GM23338 (cell line): ENCODE results near the gene PLCL1. TPM values are rescaled to one million over a fixed set of nuclear protein-coding genes. Genes with fewer than 3 reads are reported as not detected.

ENCODE experiments used
- ATAC-seq: fragments of 200-7000 bp; cut with Tn5 transposase; 3 replicates; pipeline ENCODE4 v1.9.1; 2020
- DNase-seq: peaks from one replicate; pipeline ENCODE4 v3.0.0-alpha.2; 2015; ENCODE audit warnings: low spot score
- H2AFZ ChIP-seq: fragments of 200-600 bp; sonication (generic); 2 replicates; pipeline ENCODE4 v1.8.0; 2016; ENCODE audit warnings: antibody characterized with exemption, mild to moderate bottlenecking, moderate library complexity
- H3F3A ChIP-seq: fragments of 200-600 bp; sonication (generic); replicated peaks from 2 replicates; pipeline ENCODE4 v1.8.0; 2017; ENCODE audit warnings: antibody characterized with exemption, mixed run types, low read depth
- H3K27ac ChIP-seq: fragments of 200-600 bp; sonication (generic); 2 replicates; pipeline ENCODE4 v1.6.1; 2016; ENCODE audit warnings: low read depth
- H3K27me3 ChIP-seq: fragments of 200-600 bp; sonication (generic); 2 replicates; pipeline ENCODE4 v1.8.0; 2016; ENCODE audit warnings: mild to moderate bottlenecking, mixed run types, moderate library complexity; ENCODE audit not compliant: insufficient read depth
- H3K36me3 ChIP-seq: fragments of 200-600 bp; sonication (generic); 2 replicates; pipeline ENCODE4 v1.8.0; 2016; ENCODE audit warnings: mild to moderate bottlenecking; ENCODE audit not compliant: insufficient read depth
- H3K4me1 ChIP-seq: fragments of 200-600 bp; sonication (generic); 2 replicates; pipeline ENCODE4 v1.8.0; 2016; ENCODE audit warnings: mild to moderate bottlenecking, moderate library complexity; ENCODE audit not compliant: insufficient read depth
- H3K4me2 ChIP-seq: fragments of 200-600 bp; sonication (generic); 2 replicates; pipeline ENCODE4 v1.7.1; 2017; ENCODE audit warnings: mixed run types
- H3K4me3 ChIP-seq: fragments of 200-600 bp; sonication (generic); 2 replicates; pipeline ENCODE4 v1.6.1; 2016; ENCODE audit warnings: mixed run types
- H3K79me2 ChIP-seq: fragments of 200-600 bp; sonication (generic); replicated peaks from 2 replicates; pipeline ENCODE4 v1.8.0; 2017; ENCODE audit warnings: mild to moderate bottlenecking; ENCODE audit not compliant: insufficient read depth
- H3K9me2 ChIP-seq: fragments of 200-600 bp; sonication (generic); 2 replicates; pipeline ENCODE4 v1.8.0; 2017; ENCODE audit not compliant: insufficient read depth
- H4K20me1 ChIP-seq: fragments of 200-600 bp; sonication (generic); replicated peaks from 2 replicates; pipeline ENCODE4 v1.8.0; 2017; ENCODE audit warnings: mild to moderate bottlenecking; ENCODE audit not compliant: insufficient read depth
- H3K27ac Mint-ChIP-seq: 2 replicates; pipeline ENCODE4 v1.8.0; 2020; ENCODE audit warnings: inconsistent platforms, mild to moderate bottlenecking, moderate library complexity, mixed read lengths
- H3K27me3 Mint-ChIP-seq: 3 replicates; pipeline ENCODE4 v1.8.0; 2022; ENCODE audit warnings: low read depth, mild to moderate bottlenecking, moderate library complexity, mixed read lengths, inconsistent platforms; ENCODE audit not compliant: insufficient read depth, poor library complexity
- H3K36me3 Mint-ChIP-seq: 3 replicates; pipeline ENCODE4 v1.8.0; 2021; ENCODE audit warnings: low read depth, mild to moderate bottlenecking, inconsistent platforms, moderate library complexity, mixed read lengths
- H3K4me1 Mint-ChIP-seq: 3 replicates; pipeline ENCODE4 v1.8.0; 2020; ENCODE audit warnings: mild to moderate bottlenecking, inconsistent platforms, mixed read lengths
- H3K4me3 Mint-ChIP-seq: 3 replicates; pipeline ENCODE4 v1.8.0; 2021; ENCODE audit warnings: moderate library complexity, mild to moderate bottlenecking, inconsistent platforms, mixed read lengths
- H3K9me3 Mint-ChIP-seq: 3 replicates; pipeline ENCODE4 v1.8.0; 2020; ENCODE audit warnings: moderate library complexity, mild to moderate bottlenecking, inconsistent platforms, mixed read lengths
- CTCF ChIP-seq, 2 experiments: fragments of 200-600 bp in 1 of 2; sonication (generic) in 1 of 2; conservative IDR thresholded peaks; 2 replicates each; pipeline versions ENCODE4 v1.5.1 to v1.6.1; 2016 to 2017; ENCODE audit warnings: antibody characterized with exemption in 2 of 2, low read depth in 2 of 2, mild to moderate bottlenecking in 2 of 2, moderate library complexity in 1 of 2
- ETS1 ChIP-seq: IDR thresholded peaks from 2 replicates; pipeline ENCODE4 v1.6.1; 2016; ENCODE audit warnings: antibody characterized with exemption
- EZH2phosphoT487 ChIP-seq: fragments of 200-600 bp; sonication (generic); IDR thresholded peaks from one replicate; pipeline ENCODE4 v1.8.1; 2018; ENCODE audit warnings: antibody characterized with exemption; ENCODE audit not compliant: unreplicated experiment
- JUNB ChIP-seq: IDR thresholded peaks from one replicate; pipeline ENCODE4 v1.6.1; 2016; ENCODE audit warnings: antibody characterized with exemption; ENCODE audit not compliant: unreplicated experiment
- NANOG ChIP-seq: IDR thresholded peaks from 2 replicates; pipeline ENCODE4 v1.6.1; 2016; ENCODE audit warnings: antibody characterized with exemption, borderline replicate concordance
- POLR2AphosphoS5 ChIP-seq: IDR thresholded peaks from 2 replicates; pipeline ENCODE4 v1.6.1; 2016; ENCODE audit warnings: antibody characterized with exemption, low read depth
- REST ChIP-seq: IDR thresholded peaks from one replicate; pipeline ENCODE4 v1.6.1; 2018; ENCODE audit warnings: antibody characterized with exemption; ENCODE audit not compliant: unreplicated experiment
- STAT1 ChIP-seq: IDR thresholded peaks from one replicate; pipeline ENCODE4 v1.6.1; 2016; ENCODE audit warnings: antibody characterized with exemption; ENCODE audit not compliant: unreplicated experiment
- ZNF331 ChIP-seq: fragments of 250-450 bp; sonication (Bioruptor Pico); IDR thresholded peaks from 2 replicates; pipeline ENCODE4 v1.5.0; 2020; ENCODE audit warnings: low read depth, mild to moderate bottlenecking, moderate library complexity
- ZNF462 ChIP-seq: fragments of 250-450 bp; sonication (Bioruptor Pico); IDR thresholded peaks from 2 replicates; pipeline ENCODE4 v1.5.0; 2020; ENCODE audit warnings: mild to moderate bottlenecking, moderate library complexity
- polyA plus RNA-seq: library from polyadenylated mRNA; unstranded; fragments of >200 nt; fragmentation: Nextera tagmentation; extraction: Ambion mirVana; gene quantifications from 2 replicates; pipeline ENCODE4 v1.2.1, GENCODE V29; 2016
- total RNA-seq: library from RNA; depleted of rRNA; stranded (reverse); fragments of >200 nt; shearing (Covaris generic); gene quantifications from 2 replicates; pipeline ENCODE4 v1.2.3, GENCODE V29; 2014

The PLCL1 gene
- total and polyA plus RNA-seq, 2 experiments from 2014 or later: not detected

- TF ChIP-seq NANOG: no peak
- no peak for TF ChIP-seq REST
- TF ChIP-seq ZNF331: no peak
- no peak for TF ChIP-seq CTCF (conservative IDR thresholded peaks at IDR 0.05; ENCODE audit: low read depth in 2 of 2)
- TF ChIP-seq ETS1: no peak
- TF ChIP-seq POLR2AphosphoS5: no peak
- no peak for TF ChIP-seq JUNB
- TF ChIP-seq EZH2phosphoT487: no peak
- no peak for TF ChIP-seq STAT1
Observed at GRCh38 chr2:198135481-198135934, 331.1 kb downstream of the PLCL1 start (continued).

GRCh38 chr2:198136142-198136541 is 331.7 kb downstream of the PLCL1 start:
- H3K9me2 ChIP-seq: no peaks in the 10 kb centered on the region
- 0 out of 2 replicates have a peak, but pooled peaks cover 2% of the 10 kb centered on the region for H4K20me1 ChIP-seq
- H3K9me3 Mint-ChIP-seq: no peaks in the 10 kb centered on the region
- no peak overlapping the region for H3K4me2 ChIP-seq
- H2AFZ ChIP-seq: no peak overlapping the region
- no peaks in the 10 kb centered on the region for H3K36me3 ChIP-seq
- no peaks in the 10 kb centered on the region for H3K36me3 Mint-ChIP-seq
- H3K4me3 Mint-ChIP-seq: no peak overlapping the region
- no peaks in the 10 kb centered on the region for H3K79me2 ChIP-seq
- ATAC-seq (no peak), DNase-seq (no peak)
- H3F3A ChIP-seq: no peaks in the 10 kb centered on the region
- no peak overlapping the region for H3K27ac Mint-ChIP-seq
- no peak overlapping the region for H3K4me3 ChIP-seq
- peaks cover 1% of the 10 kb centered on the region for H3K27me3 Mint-ChIP-seq
- H3K27ac ChIP-seq: no peak overlapping the region
- no peaks in the 10 kb centered on the region for H3K4me1 Mint-ChIP-seq
- H3K4me1 ChIP-seq: no peaks in the 10 kb centered on the region
- no peaks in the 10 kb centered on the region for H3K27me3 ChIP-seq
- no peak for TF ChIP-seq CTCF (conservative IDR thresholded peaks at IDR 0.05; ENCODE audit: low read depth in 2 of 2)
- no peak for TF ChIP-seq ZNF462 (CRISPR knock-in tag)
- TF ChIP-seq NANOG: no peak
